ENCODE results near the gene ADAD1.
"Not testable (repeated sequence)": the region's sequence is repeated elsewhere in the genome, so short reads cannot be mapped to it uniquely, and the experiment has no call there.

ADAD1 gene

DNA sequence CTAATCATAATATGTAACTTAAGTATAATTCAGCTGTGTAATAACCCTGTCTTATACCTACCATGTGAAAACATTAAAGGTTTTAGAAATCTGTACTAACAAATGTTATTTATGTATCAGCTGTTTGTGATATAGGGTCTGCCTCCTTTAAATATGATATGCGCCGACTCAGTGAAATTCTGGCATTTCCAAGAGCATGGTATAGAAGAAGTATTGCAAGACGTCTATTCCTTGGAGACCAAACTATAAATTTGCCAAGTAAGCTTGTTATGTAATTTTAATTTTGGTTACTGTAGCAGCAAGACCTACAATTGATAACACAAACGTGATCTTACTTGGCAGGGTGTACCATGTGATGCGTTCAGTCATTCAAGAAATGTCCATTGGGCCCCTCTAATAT lies 32.3 kb upstream of the ADAD1 start:
- TF ChIP-seq CTCF (IDR thresholded peaks at IDR 0.05; ENCODE audit: extremely low read depth, insufficient read depth, missing control alignments): no peak
- in situ Hi-C loops (cut with MboI; ENCODE audit: low pct_unique_long_range_greater_than_20kb, low sequenced_read_pairs, unreplicated experiment): no loop called here

GRCh38 chr4:122356317-122356808 lies 22.4 kb upstream of the ADAD1 start:
- no peak for DNase-seq (ENCODE audit: low spot score)
- in situ Hi-C loops (cut with MboI; ENCODE audit: low pct_unique_long_range_greater_than_20kb, low sequenced_read_pairs, unreplicated experiment): no loop called here
- TF ChIP-seq CTCF (IDR thresholded peaks at IDR 0.05; ENCODE audit: extremely low read depth, insufficient read depth, missing control alignments): no peak

More for the DNA sequence above, 32.3 kb upstream of the ADAD1 start:
- no peak for DNase-seq (ENCODE audit: low spot score)

DNA sequence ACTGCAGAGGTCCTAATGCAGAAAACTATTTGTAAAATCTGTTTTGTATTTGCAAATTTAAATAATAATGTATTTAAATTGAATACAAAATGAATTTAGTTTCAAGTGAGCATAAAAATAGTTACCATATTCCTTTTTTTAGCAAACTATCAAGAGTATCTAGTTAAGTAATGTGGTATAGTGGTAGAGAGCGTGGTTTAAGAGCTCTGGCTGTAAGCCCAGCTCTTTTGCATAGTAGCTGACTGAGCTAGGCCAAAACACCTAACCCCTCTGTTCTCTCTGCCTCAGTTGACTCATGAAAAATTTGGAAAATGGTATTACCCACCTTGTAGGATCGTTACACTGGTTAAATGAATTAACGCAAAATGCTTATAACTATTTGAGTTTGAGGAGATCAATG lies 18.1 kb upstream of the ADAD1 start:
- no peak for DNase-seq (ENCODE audit: low spot score)
- in situ Hi-C loops (cut with MboI; ENCODE audit: low pct_unique_long_range_greater_than_20kb, low sequenced_read_pairs, unreplicated experiment): no loop called here
- no peak for TF ChIP-seq CTCF (IDR thresholded peaks at IDR 0.05; ENCODE audit: extremely low read depth, insufficient read depth, missing control alignments)

- DNase-seq (ENCODE audit: low spot score): no peak
- in situ Hi-C loops (cut with MboI; ENCODE audit: low pct_unique_long_range_greater_than_20kb, low sequenced_read_pairs, unreplicated experiment): no loop called here
- no peak for TF ChIP-seq CTCF (IDR thresholded peaks at IDR 0.05; ENCODE audit: extremely low read depth, insufficient read depth, missing control alignments)
Measured at GRCh38 chr4:122364700-122365404, 14.0 kb upstream of the ADAD1 start.

GRCh38 chr4:122368786-122369185 lies 10.0 kb upstream of the ADAD1 start:
- in situ Hi-C loops (cut with MboI; ENCODE audit: low pct_unique_long_range_greater_than_20kb, low sequenced_read_pairs, unreplicated experiment); DNase-seq (ENCODE audit: low spot score): not testable (repeated sequence)

DNA sequence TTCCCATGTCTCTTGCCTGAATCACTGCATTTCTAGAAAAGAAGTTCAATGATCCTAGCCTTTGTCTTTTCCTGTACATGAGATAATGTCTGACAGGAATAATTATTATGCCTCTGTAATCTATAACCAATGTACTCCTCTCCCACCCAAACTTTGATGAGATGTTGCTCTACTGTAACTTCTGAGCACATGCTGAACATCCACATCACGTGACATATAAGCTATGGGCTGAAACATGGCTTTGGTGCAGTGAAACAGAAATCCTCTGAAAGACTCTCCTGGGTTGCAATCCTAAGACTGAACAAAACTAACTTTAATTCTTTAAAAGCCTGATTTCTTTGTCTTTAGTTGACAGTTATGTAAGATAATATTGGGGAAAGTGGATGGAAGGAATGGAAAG lies 1.5 kb upstream of the ADAD1 start:
- no peak for TF ChIP-seq CTCF (IDR thresholded peaks at IDR 0.05; ENCODE audit: extremely low read depth, insufficient read depth, missing control alignments)
- in situ Hi-C loops (cut with MboI; ENCODE audit: low pct_unique_long_range_greater_than_20kb, low sequenced_read_pairs, unreplicated experiment): no loop called here
- no peak for DNase-seq (ENCODE audit: low spot score)

- in situ Hi-C loops (cut with MboI; ENCODE audit: low pct_unique_long_range_greater_than_20kb, low sequenced_read_pairs, unreplicated experiment): no loop called here
- DNase-seq (ENCODE audit: low spot score): no peak
- no peak for TF ChIP-seq CTCF (IDR thresholded peaks at IDR 0.05; ENCODE audit: extremely low read depth, insufficient read depth, missing control alignments)
Measured at GRCh38 chr4:122379239-122379638, 428 bp downstream of the ADAD1 start.
